Fibroblast of skin of left biceps (primary cell): ENCODE data around the gene TAF6.

Experiments used
- DNase-seq, 2 experiments: peaks; one replicate each; pipeline ENCODE4 v3.0.0-alpha.2; 2013; ENCODE audit warnings: low read depth in 2 of 2

The TAF6 gene

GRCh38 chr7:100072462-100072861 lies 46.7 kb downstream of the TAF6 start:
- DNase-seq = no peak

GRCh38 chr7:100071018-100071723 lies 48.0 kb downstream of the TAF6 start:
- DNase-seq = no peak

GRCh38 chr7:100069991-100070390 lies 49.2 kb downstream of the TAF6 start:
- no peak for DNase-seq

GRCh38 chr7:100066953-100067352 lies 52.2 kb downstream of the TAF6 start:
- DNase-seq = no peak

GRCh38 chr7:100065452-100066186 lies 53.5 kb downstream of the TAF6 start:
- DNase-seq = peak; percentile 66 to 67

GRCh38 chr7:100064162-100064561 lies 55.0 kb downstream of the TAF6 start:
- no peak for DNase-seq

- DNase-seq = no peak
Measured at GRCh38 chr7:100063376-100063775, 55.8 kb downstream of the TAF6 start.

GRCh38 chr7:100061518-100062193 lies 57.5 kb downstream of the TAF6 start:
- DNase-seq = no peak

- no peak for DNase-seq
Measured at GRCh38 chr7:100059251-100059739, 59.9 kb downstream of the TAF6 start.
